OCI-LY1 (cell line): Measurements from ENCODE around the gene FYCO1.

Experiments
- H2AFZ ChIP-seq: fragments of 200-600 bp; sonication (generic), shearing (Covaris generic); 2 replicates; pipeline ENCODE4 v1.6.0; 2014; ENCODE audit warnings: antibody characterized with exemption, mild to moderate bottlenecking, low read length
- H3F3A ChIP-seq: fragments of 200-600 bp; sonication (generic), shearing (Covaris generic); 2 replicates; pipeline ENCODE4 v1.6.0; 2014; ENCODE audit warnings: mild to moderate bottlenecking, antibody characterized with exemption, low read length, moderate library complexity; ENCODE audit not compliant: insufficient read depth
- H3K27ac ChIP-seq: fragments of 200-600 bp; sonication (generic); 2 replicates; pipeline ENCODE4 v1.5.1; 2014; ENCODE audit warnings: low read length, mixed run types, mild to moderate bottlenecking, low read depth; ENCODE audit not compliant: poor library complexity, severe bottlenecking
- H3K27me3 ChIP-seq: fragments of 200-600 bp; sonication (generic); 2 replicates; pipeline ENCODE4 v1.6.0; 2014; ENCODE audit warnings: antibody characterized with exemption, mild to moderate bottlenecking, low read length, moderate library complexity; ENCODE audit not compliant: insufficient read depth
- H3K36me3 ChIP-seq: fragments of 200-600 bp; sonication (generic); 2 replicates; pipeline ENCODE4 v1.6.1; 2014; ENCODE audit warnings: mild to moderate bottlenecking, antibody characterized with exemption, low read length, moderate library complexity, mixed read lengths; ENCODE audit not compliant: insufficient read depth
- H3K4me1 ChIP-seq: fragments of 200-600 bp; sonication (generic); 2 replicates; pipeline ENCODE4 v1.5.1; 2014; ENCODE audit warnings: mild to moderate bottlenecking, low read length, moderate library complexity; ENCODE audit not compliant: insufficient read depth, severe bottlenecking
- H3K4me2 ChIP-seq: fragments of 200-600 bp; sonication (generic), shearing (Covaris generic); 2 replicates; pipeline ENCODE4 v1.6.1; 2014; ENCODE audit warnings: low read length
- H3K4me3 ChIP-seq: fragments of 200-600 bp; sonication (generic); 2 replicates; pipeline ENCODE4 v1.5.1; 2014; ENCODE audit warnings: low read length, low read depth, mild to moderate bottlenecking, mixed read lengths; ENCODE audit not compliant: poor library complexity, severe bottlenecking
- H3K79me2 ChIP-seq: fragments of 200-600 bp; shearing (Covaris generic); 2 replicates; pipeline ENCODE4 v1.6.1; 2016; ENCODE audit warnings: mixed run types, low read length, mixed read lengths; ENCODE audit not compliant: insufficient read depth
- H3K9ac ChIP-seq: fragments of 200-600 bp; sonication (generic), shearing (Covaris generic); 2 replicates; pipeline ENCODE4 v1.6.1; 2014; ENCODE audit warnings: mild to moderate bottlenecking, low read length, mixed read lengths
- H3K9me2 ChIP-seq: fragments of 200-600 bp; sonication (generic), shearing (Covaris generic); 2 replicates; pipeline ENCODE4 v1.6.1; 2014; ENCODE audit warnings: low read depth, mild to moderate bottlenecking, low read length, mixed read lengths
- H3K9me3 ChIP-seq: fragments of 200-600 bp; shearing (Covaris generic); 2 replicates; pipeline ENCODE4 v1.6.1; 2014; ENCODE audit warnings: low read length, mixed read lengths
- H4K20me1 ChIP-seq: fragments of 200-600 bp; sonication (generic), shearing (Covaris generic); 2 replicates; pipeline ENCODE4 v1.6.0; 2016; ENCODE audit warnings: mild to moderate bottlenecking, low read length; ENCODE audit not compliant: insufficient read depth
- EZH2 ChIP-seq: fragments of 200-600 bp; sonication (generic), shearing (Covaris generic); IDR thresholded peaks from 2 replicates; pipeline ENCODE4 v1.8.0; 2017; ENCODE audit warnings: borderline replicate concordance, mixed run types, mild to moderate bottlenecking, antibody characterized with exemption, low read length, moderate library complexity, mixed read lengths
- TF ChIP-seq, protein P1 (sequence below): fragments of 200-600 bp; sonication (generic), shearing (Covaris generic); IDR thresholded peaks from 2 replicates; pipeline ENCODE4 v1.5.1; 2017; ENCODE audit warnings: mild to moderate bottlenecking, antibody characterized with exemption, low read length, moderate library complexity, mixed read lengths

Gene FYCO1

DNA sequence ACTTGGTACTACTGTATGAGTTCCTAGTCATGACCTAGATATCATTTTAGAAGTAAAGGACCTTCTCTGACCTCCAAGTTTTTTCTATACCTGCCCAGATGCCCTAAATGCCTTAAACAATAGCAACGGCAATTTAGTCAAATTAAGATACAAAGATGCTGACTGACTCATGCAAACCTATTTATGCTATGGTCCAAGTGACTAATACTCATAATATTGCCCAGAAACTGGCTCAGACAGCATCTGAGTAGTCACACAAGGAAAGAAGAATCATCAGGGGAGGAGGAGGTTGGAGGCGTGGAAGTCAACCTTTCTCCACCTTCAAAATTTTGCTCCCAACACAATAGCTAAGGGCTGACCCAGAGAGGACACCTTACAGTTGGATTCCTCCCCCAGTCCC is 6.8 kb downstream of the FYCO1 start:
- no peak for TF ChIP-seq EZH2
- TF ChIP-seq, protein P1, sequence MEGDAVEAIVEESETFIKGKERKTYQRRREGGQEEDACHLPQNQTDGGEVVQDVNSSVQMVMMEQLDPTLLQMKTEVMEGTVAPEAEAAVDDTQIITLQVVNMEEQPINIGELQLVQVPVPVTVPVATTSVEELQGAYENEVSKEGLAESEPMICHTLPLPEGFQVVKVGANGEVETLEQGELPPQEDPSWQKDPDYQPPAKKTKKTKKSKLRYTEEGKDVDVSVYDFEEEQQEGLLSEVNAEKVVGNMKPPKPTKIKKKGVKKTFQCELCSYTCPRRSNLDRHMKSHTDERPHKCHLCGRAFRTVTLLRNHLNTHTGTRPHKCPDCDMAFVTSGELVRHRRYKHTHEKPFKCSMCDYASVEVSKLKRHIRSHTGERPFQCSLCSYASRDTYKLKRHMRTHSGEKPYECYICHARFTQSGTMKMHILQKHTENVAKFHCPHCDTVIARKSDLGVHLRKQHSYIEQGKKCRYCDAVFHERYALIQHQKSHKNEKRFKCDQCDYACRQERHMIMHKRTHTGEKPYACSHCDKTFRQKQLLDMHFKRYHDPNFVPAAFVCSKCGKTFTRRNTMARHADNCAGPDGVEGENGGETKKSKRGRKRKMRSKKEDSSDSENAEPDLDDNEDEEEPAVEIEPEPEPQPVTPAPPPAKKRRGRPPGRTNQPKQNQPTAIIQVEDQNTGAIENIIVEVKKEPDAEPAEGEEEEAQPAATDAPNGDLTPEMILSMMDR: no peak
- Histone ChIP-seq H3K4me2 (no peak overlapping the region), H3F3A (no peaks in the 10 kb centered on the region), H3K4me3 (no peak overlapping the region), H3K79me2 (peaks cover 5% of the 10 kb centered on the region), H4K20me1 (no peaks in the 10 kb centered on the region), H3K4me1 (peaks cover 20% of the 10 kb centered on the region), H3K9me3 (no peaks in the 10 kb centered on the region), H3K27ac (no peak overlapping the region), H2AFZ (no peak overlapping the region), H3K36me3 (peaks cover 14% of the 10 kb centered on the region), H3K27me3 (no peaks in the 10 kb centered on the region), H3K9me2 (no peaks in the 10 kb centered on the region), H3K9ac (no peak overlapping the region)

DNA sequence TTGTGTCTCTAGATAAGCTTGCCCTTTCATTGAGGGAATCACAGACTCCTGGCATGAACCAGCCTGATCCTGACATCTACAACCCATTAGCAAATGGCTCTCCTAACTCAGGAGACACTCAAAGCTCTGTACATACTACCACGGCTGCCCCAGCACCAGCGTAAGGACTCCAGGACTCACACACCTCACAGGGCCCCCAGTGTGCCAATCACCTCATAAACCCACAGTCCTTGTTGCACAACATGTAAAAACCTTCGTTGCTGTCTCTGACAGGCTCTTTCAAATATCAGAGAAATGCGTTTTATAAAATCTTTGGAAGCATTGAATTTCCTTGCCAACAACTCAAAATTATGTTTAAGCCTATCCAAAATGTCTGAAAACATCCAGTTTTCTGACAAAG is 7.3 kb downstream of the FYCO1 start:
- Histone ChIP-seq H4K20me1 (no peaks in the 10 kb centered on the region), H2AFZ (no peak overlapping the region), H3K9me2 (no peaks in the 10 kb centered on the region), H3K79me2 (peaks cover 4% of the 10 kb centered on the region), H3K4me2 (no peak overlapping the region), H3K4me3 (no peak overlapping the region), H3K27me3 (no peaks in the 10 kb centered on the region), H3K27ac (no peak overlapping the region), H3K9me3 (no peaks in the 10 kb centered on the region), H3K36me3 (peaks cover 18% of the 10 kb centered on the region), H3K4me1 (peaks cover 15% of the 10 kb centered on the region), H3F3A (no peaks in the 10 kb centered on the region), H3K9ac (no peak overlapping the region)
- TF ChIP-seq, protein P1: no peak
- no peak for TF ChIP-seq EZH2

DNA sequence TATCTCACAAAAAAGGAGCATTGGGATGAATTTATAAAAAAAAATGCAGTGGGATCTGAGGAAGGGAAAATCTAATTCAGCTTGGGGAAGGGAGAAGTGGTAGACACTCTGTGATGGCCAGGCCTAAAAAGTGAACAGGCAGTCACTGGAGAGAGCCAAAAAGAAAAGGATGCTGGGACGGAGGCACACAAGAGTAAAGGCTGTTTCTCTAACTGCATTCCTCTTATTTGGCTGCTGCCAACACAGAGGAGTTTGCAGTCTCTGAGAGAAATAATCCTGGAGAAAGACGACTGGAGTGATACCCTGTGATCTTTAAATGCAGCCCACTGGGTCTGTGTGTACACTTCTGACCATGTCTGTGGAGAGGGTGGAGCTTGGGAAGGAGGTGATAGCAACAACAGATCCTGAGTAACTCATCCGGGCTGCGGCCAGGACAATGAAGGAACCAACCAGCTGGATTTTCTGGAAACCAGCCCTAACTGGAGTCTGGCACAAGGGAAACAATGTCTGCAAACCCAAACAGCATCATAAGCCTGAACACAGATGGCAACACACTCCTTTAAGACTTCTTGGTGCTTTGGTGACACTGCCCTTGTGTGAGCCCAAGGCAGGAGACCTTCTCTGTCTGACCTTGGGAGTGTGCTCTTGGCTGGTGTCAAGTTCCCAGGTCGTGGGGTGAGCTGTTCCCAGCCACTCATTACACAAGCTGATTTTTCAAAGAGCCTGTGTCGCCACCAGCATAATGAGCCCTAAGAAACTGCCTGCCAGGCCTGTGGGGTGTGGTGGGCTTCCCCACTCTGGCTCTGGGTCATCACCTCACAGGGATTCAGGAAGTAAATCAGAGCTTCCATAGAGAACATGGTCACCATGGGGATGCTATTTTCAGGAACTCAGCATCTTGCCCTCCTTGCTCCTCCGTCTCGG is 8.0 kb downstream of the FYCO1 start:
- TF ChIP-seq, protein P1: no peak
- TF ChIP-seq EZH2: no peak
- H3K4me2 ChIP-seq: no peak overlapping the region

More for the DNA sequence above, 8.0 kb downstream of the FYCO1 start:
- no peaks in the 10 kb centered on the region for H3K9me2 ChIP-seq
- peaks cover 8% of the 10 kb centered on the region for H3K4me1 ChIP-seq
- no peak overlapping the region for H3K9ac ChIP-seq
- H3K79me2 ChIP-seq: peaks cover 4% of the 10 kb centered on the region
- no peaks in the 10 kb centered on the region for H3K9me3 ChIP-seq
- H3K27me3 ChIP-seq: no peaks in the 10 kb centered on the region
- no peak overlapping the region for H3K4me3 ChIP-seq
- H2AFZ ChIP-seq: no peak overlapping the region
- no peaks in the 10 kb centered on the region for H3F3A ChIP-seq
- H3K36me3 ChIP-seq: peaks cover 25% of the 10 kb centered on the region
- H3K27ac ChIP-seq: no peak overlapping the region
- no peaks in the 10 kb centered on the region for H4K20me1 ChIP-seq
